Endothelial cell of umbilical vein (primary cell): ENCODE results near the gene MNT.

Source experiments
- EZH2 ChIP-seq: IDR thresholded peaks from 2 replicates; pipeline ENCODE4 v1.6.1; 2012; ENCODE audit warnings: borderline replicate concordance, low read depth, mild to moderate bottlenecking, moderate library complexity, low read length, inconsistent platforms; ENCODE audit not compliant: severe bottlenecking
- TF ChIP-seq, protein P1 (sequence below), 2 donors: IDR thresholded peaks; 1 replicate in 1 of 2; 2 replicates in 1 of 2; pipeline ENCODE4 v1.5.1; 2011; ENCODE audit warnings: low read length in 2 of 2, mild to moderate bottlenecking in 2 of 2, moderate library complexity in 2 of 2, control low read depth in 1 of 2, inconsistent platforms in 1 of 2, low read depth in 1 of 2; ENCODE audit not compliant: insufficient read depth in 1 of 2; ENCODE audit errors: extremely low read depth in 1 of 2

DNA sequence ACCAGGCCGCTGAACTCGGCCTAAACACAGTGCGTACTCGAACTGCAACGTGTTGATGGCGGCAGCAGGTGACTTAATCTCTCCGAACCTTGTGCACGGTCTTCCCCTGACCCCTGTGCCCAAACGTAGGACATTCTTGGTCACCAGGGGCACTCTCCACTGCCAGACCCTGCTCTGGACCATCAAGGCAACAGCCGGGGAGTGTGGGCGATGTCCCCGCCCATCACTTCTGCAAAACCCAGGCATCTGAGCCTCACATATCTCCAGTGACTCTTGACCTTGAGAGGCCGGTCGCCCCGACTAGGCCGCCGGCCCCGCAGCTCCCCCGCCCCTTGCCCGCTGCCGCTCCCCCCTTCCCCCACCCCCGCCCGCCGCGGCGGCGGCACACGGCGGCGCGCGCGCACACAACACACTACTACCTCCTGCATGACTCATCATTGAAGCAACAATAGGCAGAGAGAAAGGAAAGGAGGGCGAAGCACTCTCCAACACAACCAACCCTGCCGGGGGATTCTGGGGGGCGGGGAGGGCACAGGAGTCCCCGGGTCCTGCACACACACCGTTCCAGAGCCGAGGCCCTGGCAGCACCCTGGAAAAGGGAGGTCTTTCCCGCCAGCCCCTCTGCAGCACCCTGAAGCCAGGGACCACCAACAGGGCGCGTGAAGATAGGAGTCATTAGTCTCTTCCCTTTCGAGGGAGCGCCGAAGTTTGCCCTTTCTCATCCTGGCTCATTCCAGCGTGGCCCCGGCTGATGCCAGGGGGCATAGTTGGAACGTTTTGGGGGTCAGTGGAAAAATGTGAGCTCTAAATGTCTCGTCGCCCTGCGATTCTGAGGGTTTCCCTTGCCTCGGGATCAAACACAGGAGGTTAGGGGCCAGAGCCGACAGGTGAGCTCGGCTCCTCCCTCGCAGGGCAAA is 1.9 kb downstream of the MNT start:
- TF ChIP-seq, protein P1, sequence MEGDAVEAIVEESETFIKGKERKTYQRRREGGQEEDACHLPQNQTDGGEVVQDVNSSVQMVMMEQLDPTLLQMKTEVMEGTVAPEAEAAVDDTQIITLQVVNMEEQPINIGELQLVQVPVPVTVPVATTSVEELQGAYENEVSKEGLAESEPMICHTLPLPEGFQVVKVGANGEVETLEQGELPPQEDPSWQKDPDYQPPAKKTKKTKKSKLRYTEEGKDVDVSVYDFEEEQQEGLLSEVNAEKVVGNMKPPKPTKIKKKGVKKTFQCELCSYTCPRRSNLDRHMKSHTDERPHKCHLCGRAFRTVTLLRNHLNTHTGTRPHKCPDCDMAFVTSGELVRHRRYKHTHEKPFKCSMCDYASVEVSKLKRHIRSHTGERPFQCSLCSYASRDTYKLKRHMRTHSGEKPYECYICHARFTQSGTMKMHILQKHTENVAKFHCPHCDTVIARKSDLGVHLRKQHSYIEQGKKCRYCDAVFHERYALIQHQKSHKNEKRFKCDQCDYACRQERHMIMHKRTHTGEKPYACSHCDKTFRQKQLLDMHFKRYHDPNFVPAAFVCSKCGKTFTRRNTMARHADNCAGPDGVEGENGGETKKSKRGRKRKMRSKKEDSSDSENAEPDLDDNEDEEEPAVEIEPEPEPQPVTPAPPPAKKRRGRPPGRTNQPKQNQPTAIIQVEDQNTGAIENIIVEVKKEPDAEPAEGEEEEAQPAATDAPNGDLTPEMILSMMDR (IDR thresholded peaks at IDR 0.05; ENCODE audit: extremely low read depth in 1 of 2, insufficient read depth in 1 of 2, low read depth in 1 of 2, low read length in 2 of 2) = no peak
- no peak for TF ChIP-seq EZH2
